CD4-positive, alpha-beta T cell treated with Interleukin-17A for 1 hour (primary cell): ENCODE results near the gene CLDN24.

Experiments
- DNase-seq: peaks from one replicate; pipeline ENCODE4 v3.0.0-alpha.2; 2020

Gene CLDN24

GRCh38 chr4:183272384-183272783, 49.8 kb downstream of the CLDN24 start:
- DNase-seq = no peak
